Breast epithelium (tissue), 3 donors: ENCODE measurements around the gene PIGM.

Experiments used
- POLR2A ChIP-seq: fragments of 450-650 bp; IDR thresholded peaks from one replicate; pipeline ENCODE4 v1.6.1; 2016; ENCODE audit warnings: antibody characterized with exemption, mild to moderate bottlenecking, moderate library complexity
- TF ChIP-seq, protein P1 (sequence below), 3 donors: fragments of 450-650 bp; IDR thresholded peaks; one replicate each; pipeline ENCODE4 v1.5.1; 2016 to 2017; ENCODE audit warnings: antibody characterized with exemption in 3 of 3, mild to moderate bottlenecking in 3 of 3, moderate library complexity in 3 of 3

DNA sequence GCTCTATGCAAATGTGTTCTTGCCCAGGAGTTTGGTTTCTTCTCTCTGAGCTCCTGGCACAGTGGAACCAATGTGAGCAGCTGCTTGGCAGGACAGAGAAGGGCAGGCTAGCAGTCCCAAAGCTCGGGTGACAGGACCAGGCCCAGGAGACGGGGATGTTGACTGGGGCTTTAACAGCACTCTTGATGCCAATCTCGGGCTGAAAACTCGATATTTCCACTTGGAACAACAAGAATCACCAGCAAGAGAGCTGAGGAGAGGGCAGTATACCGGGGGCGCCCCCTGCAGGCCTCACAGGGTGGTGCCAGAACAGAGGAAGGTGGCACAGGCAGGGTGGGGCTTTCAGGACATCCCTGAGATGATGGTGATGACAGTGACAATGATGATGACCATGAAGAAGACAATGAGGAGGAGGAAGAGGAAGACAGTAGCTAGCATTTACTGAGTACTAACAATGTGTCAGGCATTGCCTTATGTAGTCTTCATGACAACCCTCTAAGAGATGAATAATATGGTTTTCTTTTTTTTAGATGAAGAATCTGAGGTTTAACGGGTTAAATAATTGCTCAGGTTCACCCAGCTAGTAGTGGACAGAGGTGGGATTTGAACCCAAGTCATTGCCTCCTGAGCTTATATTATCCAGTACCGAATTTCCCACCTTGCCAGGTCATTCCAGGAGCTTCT is 46.9 kb upstream of the PIGM start:
- no peak for TF ChIP-seq POLR2A
- TF ChIP-seq, protein P1, sequence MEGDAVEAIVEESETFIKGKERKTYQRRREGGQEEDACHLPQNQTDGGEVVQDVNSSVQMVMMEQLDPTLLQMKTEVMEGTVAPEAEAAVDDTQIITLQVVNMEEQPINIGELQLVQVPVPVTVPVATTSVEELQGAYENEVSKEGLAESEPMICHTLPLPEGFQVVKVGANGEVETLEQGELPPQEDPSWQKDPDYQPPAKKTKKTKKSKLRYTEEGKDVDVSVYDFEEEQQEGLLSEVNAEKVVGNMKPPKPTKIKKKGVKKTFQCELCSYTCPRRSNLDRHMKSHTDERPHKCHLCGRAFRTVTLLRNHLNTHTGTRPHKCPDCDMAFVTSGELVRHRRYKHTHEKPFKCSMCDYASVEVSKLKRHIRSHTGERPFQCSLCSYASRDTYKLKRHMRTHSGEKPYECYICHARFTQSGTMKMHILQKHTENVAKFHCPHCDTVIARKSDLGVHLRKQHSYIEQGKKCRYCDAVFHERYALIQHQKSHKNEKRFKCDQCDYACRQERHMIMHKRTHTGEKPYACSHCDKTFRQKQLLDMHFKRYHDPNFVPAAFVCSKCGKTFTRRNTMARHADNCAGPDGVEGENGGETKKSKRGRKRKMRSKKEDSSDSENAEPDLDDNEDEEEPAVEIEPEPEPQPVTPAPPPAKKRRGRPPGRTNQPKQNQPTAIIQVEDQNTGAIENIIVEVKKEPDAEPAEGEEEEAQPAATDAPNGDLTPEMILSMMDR (IDR thresholded peaks at IDR 0.05): peak in 1 of 3 donors; percentile 40
